Epithelial cell of esophagus (primary cell): ENCODE results near the gene MARCHF11.
A peak's percentile ranks its signal among the peaks of the same experiment; 100 is the strongest.

ENCODE experiments used
- DNase-seq: peaks from one replicate; pipeline ENCODE4 v3.0.0; 2010; ENCODE audit warnings: low read depth
- H3K4me3 ChIP-seq: 2 replicates; pipeline ENCODE4 v1.5.1; 2011; ENCODE audit warnings: mild to moderate bottlenecking, low read length, control low read depth
- TF ChIP-seq, protein P1 (sequence below): IDR thresholded peaks from 2 replicates; pipeline ENCODE4 v1.5.1; 2011; ENCODE audit warnings: low read depth, mild to moderate bottlenecking, low read length, control low read depth, inconsistent platforms; ENCODE audit not compliant: insufficient read depth; ENCODE audit errors: missing control alignments

The MARCHF11 gene

DNA sequence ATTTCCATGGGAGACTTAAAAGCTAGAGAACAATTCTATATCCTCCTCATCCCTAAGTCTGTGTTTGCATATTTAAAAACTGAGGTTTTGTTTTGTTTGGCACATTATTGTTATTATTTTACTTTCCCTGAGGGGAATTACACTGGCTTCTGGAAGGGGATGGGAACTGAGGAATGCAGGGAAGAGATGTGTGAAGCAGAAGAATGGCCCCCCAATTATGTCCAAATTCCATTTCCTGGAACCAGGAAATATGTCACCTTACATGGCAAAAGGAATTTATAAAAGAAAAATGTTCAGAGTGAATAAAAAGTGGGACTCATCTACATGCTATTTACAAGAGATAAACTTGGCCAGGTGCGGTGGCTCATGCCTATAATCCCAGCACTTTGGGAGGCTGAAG is 129.8 kb downstream of the MARCHF11 start:
- DNase-seq: no peak
- TF ChIP-seq, protein P1, sequence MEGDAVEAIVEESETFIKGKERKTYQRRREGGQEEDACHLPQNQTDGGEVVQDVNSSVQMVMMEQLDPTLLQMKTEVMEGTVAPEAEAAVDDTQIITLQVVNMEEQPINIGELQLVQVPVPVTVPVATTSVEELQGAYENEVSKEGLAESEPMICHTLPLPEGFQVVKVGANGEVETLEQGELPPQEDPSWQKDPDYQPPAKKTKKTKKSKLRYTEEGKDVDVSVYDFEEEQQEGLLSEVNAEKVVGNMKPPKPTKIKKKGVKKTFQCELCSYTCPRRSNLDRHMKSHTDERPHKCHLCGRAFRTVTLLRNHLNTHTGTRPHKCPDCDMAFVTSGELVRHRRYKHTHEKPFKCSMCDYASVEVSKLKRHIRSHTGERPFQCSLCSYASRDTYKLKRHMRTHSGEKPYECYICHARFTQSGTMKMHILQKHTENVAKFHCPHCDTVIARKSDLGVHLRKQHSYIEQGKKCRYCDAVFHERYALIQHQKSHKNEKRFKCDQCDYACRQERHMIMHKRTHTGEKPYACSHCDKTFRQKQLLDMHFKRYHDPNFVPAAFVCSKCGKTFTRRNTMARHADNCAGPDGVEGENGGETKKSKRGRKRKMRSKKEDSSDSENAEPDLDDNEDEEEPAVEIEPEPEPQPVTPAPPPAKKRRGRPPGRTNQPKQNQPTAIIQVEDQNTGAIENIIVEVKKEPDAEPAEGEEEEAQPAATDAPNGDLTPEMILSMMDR: no peak
- no peak overlapping the region for H3K4me3 ChIP-seq

DNA sequence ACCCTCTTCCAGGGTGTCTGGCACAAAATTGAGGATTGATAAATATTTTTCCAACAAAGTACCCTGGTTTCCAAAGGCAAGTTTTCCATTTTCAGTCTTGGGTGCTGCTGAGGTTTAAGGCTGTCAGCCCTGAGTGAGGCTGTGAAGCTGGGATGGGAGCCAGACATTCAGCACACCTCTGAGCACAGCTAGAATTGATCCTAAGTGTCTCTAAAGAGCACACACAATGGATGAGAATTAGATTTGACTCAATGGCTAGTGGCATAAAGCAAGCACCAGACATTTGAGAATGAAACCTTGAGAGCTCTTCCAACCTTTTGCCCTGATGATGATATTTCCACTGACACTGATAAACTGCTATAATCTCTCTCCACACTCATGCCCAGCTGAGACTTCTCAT is 131.5 kb downstream of the MARCHF11 start:
- DNase-seq: no peak
- H3K4me3 ChIP-seq: no peak overlapping the region
- TF ChIP-seq, protein P1: no peak

DNA sequence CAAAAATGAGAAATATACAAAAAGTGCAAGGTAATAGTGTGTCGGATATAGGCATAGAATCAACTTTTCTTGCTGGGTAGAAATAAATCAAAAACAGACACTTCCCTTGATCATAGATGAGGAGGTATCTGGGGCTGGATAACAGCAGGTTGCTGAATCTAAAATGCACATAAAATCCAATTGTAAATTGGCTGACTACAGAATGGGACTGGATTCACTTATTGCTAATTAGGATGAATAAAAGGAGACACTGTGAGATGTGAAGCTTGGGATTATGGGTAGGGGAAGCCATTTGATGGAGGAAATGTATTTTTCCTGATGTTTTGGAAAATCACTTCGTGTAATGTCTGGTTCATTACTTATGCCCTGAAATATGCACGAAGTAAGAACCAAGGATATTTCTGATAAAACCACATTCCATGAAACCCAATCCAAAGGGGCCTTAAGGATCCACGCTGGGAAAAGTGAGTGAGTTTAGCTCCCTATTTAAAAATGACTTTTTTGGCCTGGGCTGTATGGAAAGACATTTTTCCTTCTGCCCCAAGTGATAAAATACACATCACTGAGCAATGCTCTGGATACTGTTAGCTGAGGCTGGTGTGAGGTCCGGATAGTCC is 136.1 kb downstream of the MARCHF11 start:
- TF ChIP-seq, protein P1: no peak
- DNase-seq: no peak
- no peak overlapping the region for H3K4me3 ChIP-seq

DNA sequence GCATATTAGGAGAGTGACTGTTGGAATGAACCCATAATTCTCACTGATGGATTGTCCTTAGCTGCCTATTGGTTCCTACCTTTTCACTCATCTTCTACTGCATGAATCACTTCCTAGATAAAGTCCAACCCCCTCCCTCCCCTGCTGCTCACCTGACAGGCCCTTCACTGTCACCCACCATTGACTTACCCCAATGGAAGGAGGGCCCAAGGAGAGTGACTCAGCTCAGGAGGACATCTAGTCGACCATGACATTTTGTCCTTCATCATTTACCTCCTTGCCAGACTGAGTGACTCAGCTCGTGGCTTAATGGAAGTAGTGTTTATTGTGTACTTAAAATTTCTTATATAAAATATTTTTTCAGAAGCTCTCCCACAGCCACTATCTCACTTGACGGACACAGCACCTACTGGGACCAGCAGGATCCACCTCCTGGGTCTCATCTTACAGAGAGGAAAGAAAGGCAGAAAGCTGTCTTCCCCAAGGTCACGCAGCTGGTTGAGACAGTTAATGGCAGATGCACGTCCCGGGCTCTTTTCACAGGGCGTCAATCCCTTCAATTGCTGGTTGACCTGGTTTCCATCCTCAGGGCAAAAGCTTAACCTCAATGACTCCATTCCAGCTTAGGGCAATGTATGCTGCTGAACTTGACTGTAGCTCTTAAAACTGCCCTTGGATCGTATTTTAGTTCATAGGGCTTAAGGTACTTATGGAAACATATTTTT is 142.3 kb downstream of the MARCHF11 start:
- peak; percentile 6 for DNase-seq

GRCh38 chr5:16034319-16035001 is 145.1 kb downstream of the MARCHF11 start:
- H3K4me3 ChIP-seq: no peak overlapping the region
- TF ChIP-seq, protein P1: no peak
- DNase-seq: no peak

More for the DNA sequence above, 142.3 kb downstream of the MARCHF11 start:
- H3K4me3 ChIP-seq: no peak overlapping the region
- TF ChIP-seq, protein P1: no peak

DNA sequence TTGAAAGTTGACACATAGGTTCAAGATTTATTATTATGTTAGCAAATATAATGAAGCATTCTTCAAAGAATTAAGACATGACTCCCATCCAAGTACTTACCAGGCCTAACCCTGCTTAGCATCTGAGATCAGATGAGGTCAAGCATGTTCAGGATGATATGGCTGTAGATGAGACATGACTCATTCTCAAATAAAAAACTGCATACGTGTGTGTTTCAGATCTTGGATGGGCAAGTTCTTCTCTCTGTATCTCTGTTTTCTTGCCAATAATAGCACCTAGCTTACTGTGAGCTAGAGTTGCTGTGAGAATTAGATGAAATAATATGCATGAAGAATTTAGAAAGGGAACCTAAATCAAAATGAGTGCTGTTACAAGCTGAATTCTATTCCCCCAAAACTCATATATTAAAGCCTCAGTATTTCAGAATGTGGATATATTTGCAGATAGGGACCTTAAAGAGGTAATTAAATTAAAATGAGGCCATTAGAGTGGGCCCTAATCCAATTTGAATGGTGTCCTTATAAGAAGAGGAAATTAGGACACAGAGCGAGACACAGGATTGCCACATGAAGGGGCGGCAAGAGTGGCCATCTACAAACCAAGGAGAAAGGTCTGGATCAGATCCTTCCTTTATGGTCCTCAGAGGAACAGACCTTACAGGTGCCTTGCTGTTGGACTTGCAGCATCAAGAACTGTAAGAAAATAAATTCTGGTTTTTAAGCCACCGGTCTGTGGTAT is 146.2 kb downstream of the MARCHF11 start:
- H3K4me3 ChIP-seq: no peak overlapping the region
- DNase-seq: peak; percentile 11
- TF ChIP-seq, protein P1: no peak
